Astrocyte (in vitro differentiated cells and primary cell): ENCODE measurements around the gene OR9I1. TPM values are rescaled to one million over a fixed set of nuclear protein-coding genes. Genes with fewer than 3 reads are reported as not detected.

Experiments
- DNase-seq: peaks from one replicate; pipeline ENCODE4 v3.0.0-alpha.2; 2010; ENCODE audit warnings: low read depth
- FAIRE-seq: peaks from 2 replicates; lab custom pipeline; 2011; peaks lifted over from hg19 to GRCh38; lab: Jason Lieb, UNC
- H2AFZ ChIP-seq: 2 replicates; pipeline ENCODE4 v1.6.0; 2012; ENCODE audit warnings: low read depth, low read length, inconsistent platforms
- H3K27ac ChIP-seq: 2 replicates; pipeline ENCODE4 v1.5.1; 2011; ENCODE audit warnings: low read depth, low read length, inconsistent platforms
- H3K27me3 ChIP-seq: 2 replicates; pipeline ENCODE4 v1.6.0; 2011; ENCODE audit warnings: low read length, inconsistent platforms; ENCODE audit not compliant: insufficient read depth
- H3K36me3 ChIP-seq: 2 replicates; pipeline ENCODE4 v1.5.1; 2011; ENCODE audit warnings: low read length, inconsistent platforms; ENCODE audit not compliant: insufficient read depth
- H3K4me1 ChIP-seq: 2 replicates; pipeline ENCODE4 v1.5.1; 2011; ENCODE audit warnings: low read length, inconsistent platforms; ENCODE audit not compliant: insufficient read depth
- H3K4me2 ChIP-seq: 2 replicates; pipeline ENCODE4 v1.6.0; 2012; ENCODE audit warnings: low read length, inconsistent platforms
- H3K4me3 ChIP-seq: 2 replicates; pipeline ENCODE4 v1.5.1; 2011; ENCODE audit warnings: low read depth, mild to moderate bottlenecking, low read length, inconsistent platforms; ENCODE audit not compliant: insufficient read depth
- H3K79me2 ChIP-seq: 2 replicates; pipeline ENCODE4 v1.6.0; 2012; ENCODE audit warnings: mild to moderate bottlenecking, low read length, inconsistent platforms; ENCODE audit not compliant: insufficient read depth
- H3K9ac ChIP-seq: 2 replicates; pipeline ENCODE4 v1.6.0; 2012; ENCODE audit warnings: mild to moderate bottlenecking, low read length, inconsistent platforms
- H3K9me3 ChIP-seq: 2 replicates; pipeline ENCODE4 v1.5.1; 2012; ENCODE audit warnings: low read depth, mild to moderate bottlenecking, low read length, inconsistent platforms; ENCODE audit not compliant: insufficient read depth
- H4K20me1 ChIP-seq: 2 replicates; pipeline ENCODE4 v1.6.0; 2012; ENCODE audit warnings: low read length, inconsistent platforms; ENCODE audit not compliant: insufficient read depth
- H3K27ac Mint-ChIP-seq: one replicate; pipeline ENCODE4 v1.8.0; 2021; ENCODE audit warnings: mild to moderate bottlenecking, mixed read lengths; ENCODE audit not compliant: unreplicated experiment
- H3K27me3 Mint-ChIP-seq: one replicate; pipeline ENCODE4 v1.8.0; 2021; ENCODE audit warnings: low read depth, mixed read lengths; ENCODE audit not compliant: unreplicated experiment
- H3K36me3 Mint-ChIP-seq: one replicate; pipeline ENCODE4 v1.8.0; 2021; ENCODE audit warnings: low read depth, mixed read lengths; ENCODE audit not compliant: unreplicated experiment
- H3K4me1 Mint-ChIP-seq: one replicate; pipeline ENCODE4 v1.8.0; 2021; ENCODE audit warnings: low read depth, mixed read lengths; ENCODE audit not compliant: unreplicated experiment
- H3K4me3 Mint-ChIP-seq: one replicate; pipeline ENCODE4 v1.8.0; 2021; ENCODE audit warnings: mild to moderate bottlenecking, moderate library complexity, mixed read lengths; ENCODE audit not compliant: unreplicated experiment
- H3K9me3 Mint-ChIP-seq: one replicate; pipeline ENCODE4 v1.8.0; 2021; ENCODE audit warnings: mild to moderate bottlenecking, mixed read lengths; ENCODE audit not compliant: unreplicated experiment
- EZH2 ChIP-seq: IDR thresholded peaks from 2 replicates; pipeline ENCODE4 v1.6.1; 2012; ENCODE audit warnings: mild to moderate bottlenecking, low read length, inconsistent platforms; ENCODE audit not compliant: insufficient read depth
- total RNA-seq: library from RNA; stranded (reverse); gene quantifications from 2 replicates; pipeline ENCODE4 v1.2.1, GENCODE V29; 2021
- TF ChIP-seq, protein P1 (sequence below): IDR thresholded peaks from 2 replicates; pipeline ENCODE4 v1.5.1; 2011; ENCODE audit warnings: low read depth, mild to moderate bottlenecking, inconsistent platforms, low read length, moderate library complexity; ENCODE audit not compliant: insufficient read depth

Gene OR9I1
- total RNA-seq, 1 donor from 2014 or later, result not detected

DNA sequence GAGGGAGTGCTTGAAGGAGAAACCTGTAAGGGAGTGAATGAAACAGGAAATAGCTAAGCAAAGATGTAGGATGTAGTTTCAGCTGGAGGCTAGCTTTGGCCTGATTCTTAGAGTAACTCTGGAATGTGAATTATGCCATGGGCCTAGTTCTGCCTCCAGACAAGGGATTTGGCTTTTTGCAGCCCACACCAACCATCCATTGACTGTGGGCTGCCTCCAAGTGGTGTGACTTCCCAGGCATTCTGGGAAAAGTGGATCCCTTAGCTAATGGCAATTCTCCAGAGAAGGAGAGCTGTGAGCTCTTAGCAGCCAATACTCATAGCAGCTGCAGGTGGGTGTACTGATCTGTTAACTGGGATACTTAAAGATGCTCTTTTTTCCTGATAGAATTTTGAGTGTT lies 2.0 kb upstream of the OR9I1 start:
- H2AFZ ChIP-seq, result no peak overlapping the region
- H3K27me3 Mint-ChIP-seq, result peaks cover 1% of the 10 kb centered on the region

GRCh38 chr11:58121096-58121495 lies 4.2 kb downstream of the OR9I1 start:
- Mint-ChIP-seq H3K9me3 (no peaks in the 10 kb centered on the region), H3K27me3 (peaks cover 2% of the 10 kb centered on the region), H3K36me3 (no peaks in the 10 kb centered on the region), H3K4me1 (no peaks in the 10 kb centered on the region), H3K27ac (no peak overlapping the region), H3K4me3 (no peak overlapping the region)
- no peaks in the 10 kb centered on the region for H3K79me2 ChIP-seq
- H3K4me3 ChIP-seq, result no peak overlapping the region
- no peak overlapping the region for H3K27ac ChIP-seq
- no peak for FAIRE-seq
- no peaks in the 10 kb centered on the region for H3K9me3 ChIP-seq
- no peak overlapping the region for H3K9ac ChIP-seq
- H3K36me3 ChIP-seq, result no peaks in the 10 kb centered on the region
- TF ChIP-seq, protein P1, sequence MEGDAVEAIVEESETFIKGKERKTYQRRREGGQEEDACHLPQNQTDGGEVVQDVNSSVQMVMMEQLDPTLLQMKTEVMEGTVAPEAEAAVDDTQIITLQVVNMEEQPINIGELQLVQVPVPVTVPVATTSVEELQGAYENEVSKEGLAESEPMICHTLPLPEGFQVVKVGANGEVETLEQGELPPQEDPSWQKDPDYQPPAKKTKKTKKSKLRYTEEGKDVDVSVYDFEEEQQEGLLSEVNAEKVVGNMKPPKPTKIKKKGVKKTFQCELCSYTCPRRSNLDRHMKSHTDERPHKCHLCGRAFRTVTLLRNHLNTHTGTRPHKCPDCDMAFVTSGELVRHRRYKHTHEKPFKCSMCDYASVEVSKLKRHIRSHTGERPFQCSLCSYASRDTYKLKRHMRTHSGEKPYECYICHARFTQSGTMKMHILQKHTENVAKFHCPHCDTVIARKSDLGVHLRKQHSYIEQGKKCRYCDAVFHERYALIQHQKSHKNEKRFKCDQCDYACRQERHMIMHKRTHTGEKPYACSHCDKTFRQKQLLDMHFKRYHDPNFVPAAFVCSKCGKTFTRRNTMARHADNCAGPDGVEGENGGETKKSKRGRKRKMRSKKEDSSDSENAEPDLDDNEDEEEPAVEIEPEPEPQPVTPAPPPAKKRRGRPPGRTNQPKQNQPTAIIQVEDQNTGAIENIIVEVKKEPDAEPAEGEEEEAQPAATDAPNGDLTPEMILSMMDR, result no peak
- TF ChIP-seq EZH2, result no peak
- H3K27me3 ChIP-seq, result no peaks in the 10 kb centered on the region
- H2AFZ ChIP-seq, result no peak overlapping the region
- no peaks in the 10 kb centered on the region for H4K20me1 ChIP-seq
- no peaks in the 10 kb centered on the region for H3K4me1 ChIP-seq
- H3K4me2 ChIP-seq, result no peak overlapping the region
- no peak for DNase-seq

More for the DNA sequence above, 2.0 kb upstream of the OR9I1 start:
- H3K27me3 ChIP-seq, result no peaks in the 10 kb centered on the region
- H3K36me3 Mint-ChIP-seq, result no peaks in the 10 kb centered on the region
- peaks cover 8% of the 10 kb centered on the region for H3K4me1 Mint-ChIP-seq
- no peaks in the 10 kb centered on the region for H3K79me2 ChIP-seq
- no peaks in the 10 kb centered on the region for H4K20me1 ChIP-seq
- H3K4me1 ChIP-seq, result no peaks in the 10 kb centered on the region
- peak overlapping the region; percentile 72 for H3K27ac Mint-ChIP-seq
- FAIRE-seq (no peak), DNase-seq (no peak)
- H3K4me3 Mint-ChIP-seq, result no peak overlapping the region
- H3K9ac ChIP-seq, result no peak overlapping the region
- no peaks in the 10 kb centered on the region for H3K9me3 Mint-ChIP-seq
- H3K9me3 ChIP-seq, result no peaks in the 10 kb centered on the region
- no peak overlapping the region for H3K4me2 ChIP-seq
- no peaks in the 10 kb centered on the region for H3K36me3 ChIP-seq
- no peak overlapping the region for H3K4me3 ChIP-seq
- TF ChIP-seq, protein P1, result no peak
- TF ChIP-seq EZH2, result no peak
- H3K27ac ChIP-seq, result no peak overlapping the region

- Mint-ChIP-seq H3K4me1 (no peaks in the 10 kb centered on the region), H3K27ac (no peak overlapping the region), H3K36me3 (no peaks in the 10 kb centered on the region), H3K4me3 (no peak overlapping the region), H3K27me3 (no peaks in the 10 kb centered on the region), H3K9me3 (peaks cover 5% of the 10 kb centered on the region)
- Histone ChIP-seq H4K20me1 (no peaks in the 10 kb centered on the region), H3K4me1 (no peaks in the 10 kb centered on the region), H2AFZ (no peak overlapping the region), H3K27me3 (no peaks in the 10 kb centered on the region), H3K9ac (no peak overlapping the region), H3K4me3 (no peak overlapping the region), H3K79me2 (no peaks in the 10 kb centered on the region), H3K27ac (no peak overlapping the region), H3K9me3 (no peaks in the 10 kb centered on the region), H3K4me2 (no peak overlapping the region), H3K36me3 (no peaks in the 10 kb centered on the region)
- FAIRE-seq (no peak), DNase-seq (no peak)
- TF ChIP-seq, protein P1, result no peak
- TF ChIP-seq EZH2, result no peak
Measured at GRCh38 chr11:58097437-58097836, 27.9 kb downstream of the OR9I1 start.
